ENCODE results near the gene ACBD4.

GRCh38 chr17:45090711-45091110 lies 44.8 kb upstream of the ACBD4 start:
- 0 out of 2 replicates have a peak, but pooled peaks have one; percentile 32 for TF ChIP-seq TCF12 (IDR thresholded peaks at IDR 0.05; ENCODE audit: low read depth)
- TF ChIP-seq TAF1 (IDR thresholded peaks at IDR 0.05; ENCODE audit: low read depth) = no peak
- no peak for TF ChIP-seq ZBTB7A (IDR thresholded peaks at IDR 0.05; ENCODE audit: low read depth)
- TF ChIP-seq REST (IDR thresholded peaks at IDR 0.05; ENCODE audit: low read depth) = no peak
- no peak for TF ChIP-seq RAD21 (IDR thresholded peaks at IDR 0.05; ENCODE audit: low read depth)
- TF ChIP-seq CREB1 (IDR thresholded peaks at IDR 0.05; ENCODE audit: low read depth) = no peak
- TF ChIP-seq, protein P1, sequence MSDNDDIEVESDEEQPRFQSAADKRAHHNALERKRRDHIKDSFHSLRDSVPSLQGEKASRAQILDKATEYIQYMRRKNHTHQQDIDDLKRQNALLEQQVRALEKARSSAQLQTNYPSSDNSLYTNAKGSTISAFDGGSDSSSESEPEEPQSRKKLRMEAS (IDR thresholded peaks at IDR 0.05) = peak; percentile 85
- peak; percentile 73 for TF ChIP-seq NFIC (IDR thresholded peaks at IDR 0.05)
- TF ChIP-seq, protein P2, sequence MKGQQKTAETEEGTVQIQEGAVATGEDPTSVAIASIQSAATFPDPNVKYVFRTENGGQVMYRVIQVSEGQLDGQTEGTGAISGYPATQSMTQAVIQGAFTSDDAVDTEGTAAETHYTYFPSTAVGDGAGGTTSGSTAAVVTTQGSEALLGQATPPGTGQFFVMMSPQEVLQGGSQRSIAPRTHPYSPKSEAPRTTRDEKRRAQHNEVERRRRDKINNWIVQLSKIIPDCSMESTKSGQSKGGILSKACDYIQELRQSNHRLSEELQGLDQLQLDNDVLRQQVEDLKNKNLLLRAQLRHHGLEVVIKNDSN (IDR thresholded peaks at IDR 0.05) = 0 out of 2 replicates have a peak, but pooled peaks have one; percentile 26
- TF ChIP-seq EP300 (IDR thresholded peaks at IDR 0.05; ENCODE audit: borderline replicate concordance) = peak; percentile 60; the same call in 1 of the 2 replicates
- peak; percentile 83 for TF ChIP-seq TEAD4 (IDR thresholded peaks at IDR 0.05)

All from Ishikawa (cell line).